Spleen (tissue), 7 donors: ENCODE measurements around the gene SMARCA5.

Source experiments
- CTCF ChIP-seq, 11 experiments: fragments of 200-600 bp in 7 of 11; fragments of 450-650 bp in 4 of 11; sonication (generic) in 4 of 11; IDR thresholded peaks in 8 of 11; conservative IDR thresholded peaks in 3 of 11; 1 replicate in 7 of 11; 2 replicates in 4 of 11; pipeline versions ENCODE4 v1.4.0 to v1.8.0; 2016 to 2021; ENCODE audit warnings: antibody characterized with exemption in 11 of 11, inconsistent platforms in 4 of 11, mild to moderate bottlenecking in 1 of 11
- POLR2A ChIP-seq, 3 donors: fragments of 450-650 bp; IDR thresholded peaks; one replicate each; pipeline ENCODE4 v1.5.1; 2017; ENCODE audit warnings: antibody characterized with exemption in 3 of 3, mild to moderate bottlenecking in 1 of 3
- POLR2AphosphoS5 ChIP-seq, 3 donors: sonication (generic); formaldehyde crosslinking; IDR thresholded peaks; one replicate each; pipeline ENCODE4 v1.5.1; 2017; ENCODE audit warnings: antibody characterized with exemption in 3 of 3
- donor health status: DM: no; HTN: no; CAD: no; lungs with moderate emphysema.
- donor health status: DM: no; HTN: no; CAD: no.
- donor health status: DM: no; HTN: no; CAD: no.

GRCh38 chr4:143606480-143606879 lies 93.0 kb downstream of the SMARCA5 start:
- no peak for TF ChIP-seq CTCF (IDR thresholded peaks at IDR 0.05 in 8 of 11, conservative IDR thresholded peaks at IDR 0.05 in 3 of 11)
- TF ChIP-seq POLR2A (IDR thresholded peaks at IDR 0.05): no peak
- no peak for TF ChIP-seq POLR2AphosphoS5 (IDR thresholded peaks at IDR 0.05)
